Neural progenitor cell (in vitro differentiated cells): Measurements from ENCODE around the gene PXDN. TPM values are rescaled to one million over a fixed set of nuclear protein-coding genes. Genes with fewer than 3 reads are reported as not detected.
A peak's percentile ranks its signal among the peaks of the same experiment; 100 is the strongest.

Experiments
- DNase-seq: peaks from one replicate; pipeline ENCODE4 v3.0.0-alpha.2; 2016; ENCODE audit warnings: low spot score
- H2AFZ ChIP-seq: fragments of 200-600 bp; sonication (generic); replicated peaks from 2 replicates; pipeline ENCODE4 v1.6.1; 2016; ENCODE audit warnings: antibody characterized with exemption
- H3F3A ChIP-seq: fragments of 200-600 bp; sonication (generic); 2 replicates; pipeline ENCODE4 v1.6.1; 2016; ENCODE audit warnings: antibody characterized with exemption, low read depth
- H3K27ac ChIP-seq: fragments of 200-600 bp; sonication (generic); 2 replicates; pipeline ENCODE4 v1.5.1; 2016; ENCODE audit warnings: mild to moderate bottlenecking
- H3K27me3 ChIP-seq: fragments of 200-600 bp; sonication (generic); 2 replicates; pipeline ENCODE4 v1.6.1; 2016; ENCODE audit warnings: mild to moderate bottlenecking, moderate library complexity
- H3K36me3 ChIP-seq: fragments of 200-600 bp; sonication (generic); 2 replicates; pipeline ENCODE4 v1.5.1; 2016
- H3K4me1 ChIP-seq: fragments of 200-600 bp; sonication (generic); 2 replicates; pipeline ENCODE4 v1.6.1; 2016; ENCODE audit warnings: mixed run types
- H3K4me2 ChIP-seq: fragments of 200-600 bp; sonication (generic); 2 replicates; pipeline ENCODE4 v1.6.1; 2016
- H3K4me3 ChIP-seq: fragments of 200-600 bp; sonication (generic); 2 replicates; pipeline ENCODE4 v1.5.1; 2016
- H3K79me2 ChIP-seq: fragments of 200-600 bp; sonication (generic); 2 replicates; pipeline ENCODE4 v1.6.1; 2016; ENCODE audit warnings: low read depth
- H3K9ac ChIP-seq: fragments of 200-600 bp; sonication (generic); 2 replicates; pipeline ENCODE4 v1.6.1; 2016
- H3K9me3 ChIP-seq: fragments of 200-600 bp; sonication (generic); 2 replicates; pipeline ENCODE4 v1.5.1; 2016; ENCODE audit warnings: low read depth
- H4K20me1 ChIP-seq: fragments of 200-600 bp; sonication (generic); 2 replicates; pipeline ENCODE4 v1.6.1; 2016; ENCODE audit warnings: low read depth
- H3K27ac Mint-ChIP-seq: 3 replicates; pipeline ENCODE4 v1.8.0; 2021; ENCODE audit warnings: mixed read lengths
- H3K27me3 Mint-ChIP-seq: 2 replicates; pipeline ENCODE4 v1.8.0; 2022; ENCODE audit warnings: low read depth, mild to moderate bottlenecking, inconsistent platforms, moderate library complexity, mixed read lengths; ENCODE audit not compliant: insufficient read depth
- H3K36me3 Mint-ChIP-seq: 3 replicates; pipeline ENCODE4 v1.8.0; 2021; ENCODE audit warnings: mixed read lengths
- H3K4me1 Mint-ChIP-seq: 3 replicates; pipeline ENCODE4 v1.8.0; 2021; ENCODE audit warnings: mixed read lengths
- H3K4me3 Mint-ChIP-seq: 3 replicates; pipeline ENCODE4 v1.8.0; 2021; ENCODE audit warnings: mild to moderate bottlenecking, moderate library complexity, mixed read lengths
- H3K9me3 Mint-ChIP-seq: 3 replicates; pipeline ENCODE4 v1.8.0; 2020; ENCODE audit warnings: mixed read lengths
- CTCF ChIP-seq: fragments of 200-600 bp; sonication (generic); IDR thresholded peaks from 2 replicates; pipeline ENCODE4 v1.5.1; 2017; ENCODE audit warnings: antibody characterized with exemption, mild to moderate bottlenecking
- EZH2 ChIP-seq: fragments of 200-600 bp; sonication (generic); IDR thresholded peaks from 2 replicates; pipeline ENCODE4 v1.6.1; 2017; ENCODE audit warnings: antibody characterized with exemption, mild to moderate bottlenecking, moderate library complexity
- EZH2phosphoT487 ChIP-seq: fragments of 200-600 bp; sonication (generic); IDR thresholded peaks from 2 replicates; pipeline ENCODE4 v1.6.1; 2017; ENCODE audit warnings: antibody characterized with exemption
- total RNA-seq: library from RNA; depleted of rRNA; stranded (reverse); fragments of >200 nt; gene quantifications from 2 replicates; pipeline ENCODE4 v1.2.3, GENCODE V29; 2015; ENCODE audit warnings: low replicate concordance

The PXDN gene
- total RNA-seq, 1 donor from 2014 or later = 118 TPM

GRCh38 chr2:1784986-1785617 lies 40.8 kb upstream of the PXDN start:
- Histone ChIP-seq H3K9me3 (no peaks in the 10 kb centered on the region), H3K27me3 (no peaks in the 10 kb centered on the region), H3K27ac (no peak overlapping the region), H3K4me2 (no peak overlapping the region), H3F3A (peaks cover 4% of the 10 kb centered on the region), H2AFZ (no peak overlapping the region), H3K36me3 (no peaks in the 10 kb centered on the region), H3K4me3 (no peak overlapping the region), H3K9ac (no peak overlapping the region), H4K20me1 (no peaks in the 10 kb centered on the region), H3K79me2 (no peaks in the 10 kb centered on the region), H3K4me1 (peaks cover 13% of the 10 kb centered on the region)
- H3K9me3 Mint-ChIP-seq = peaks cover 4% of the 10 kb centered on the region
- no peak overlapping the region for H3K27ac Mint-ChIP-seq
- DNase-seq = no peak
- H3K36me3 Mint-ChIP-seq = no peaks in the 10 kb centered on the region
- H3K4me1 Mint-ChIP-seq = peaks cover 12% of the 10 kb centered on the region
- H3K27me3 Mint-ChIP-seq = peaks cover 7% of the 10 kb centered on the region
- no peak for TF ChIP-seq CTCF
- no peak for TF ChIP-seq EZH2
- TF ChIP-seq EZH2phosphoT487 = no peak
- no peak overlapping the region for H3K4me3 Mint-ChIP-seq

GRCh38 chr2:1784087-1784486 lies 39.8 kb upstream of the PXDN start:
- Mint-ChIP-seq H3K36me3 (no peaks in the 10 kb centered on the region), H3K27ac (no peak overlapping the region), H3K9me3 (peaks cover 4% of the 10 kb centered on the region), H3K4me1 (peaks cover 12% of the 10 kb centered on the region), H3K27me3 (peaks cover 7% of the 10 kb centered on the region), H3K4me3 (no peak overlapping the region)
- Histone ChIP-seq H3K36me3 (no peaks in the 10 kb centered on the region), H3K27ac (no peak overlapping the region), H3K79me2 (no peaks in the 10 kb centered on the region), H3K4me2 (no peak overlapping the region), H3K9ac (no peak overlapping the region), H3K4me3 (no peak overlapping the region), H3K27me3 (no peaks in the 10 kb centered on the region), H3K9me3 (no peaks in the 10 kb centered on the region), H3K4me1 (peaks cover 13% of the 10 kb centered on the region), H3F3A (peaks cover 4% of the 10 kb centered on the region), H2AFZ (no peak overlapping the region), H4K20me1 (no peaks in the 10 kb centered on the region)
- DNase-seq = no peak
- TF ChIP-seq EZH2phosphoT487 (no peak), EZH2 (no peak), CTCF (no peak)

- no peaks in the 10 kb centered on the region for H3K36me3 ChIP-seq
- DNase-seq = no peak
- H3F3A ChIP-seq = peaks cover 4% of the 10 kb centered on the region
- no peaks in the 10 kb centered on the region for H3K4me1 ChIP-seq
- Mint-ChIP-seq H3K27ac (peak overlapping the region; percentile 13), H3K4me3 (no peak overlapping the region), H3K36me3 (no peaks in the 10 kb centered on the region), H3K27me3 (peaks cover 7% of the 10 kb centered on the region), H3K9me3 (peaks cover 4% of the 10 kb centered on the region), H3K4me1 (no peaks in the 10 kb centered on the region)
- no peaks in the 10 kb centered on the region for H3K27me3 ChIP-seq
- H2AFZ ChIP-seq = no peak overlapping the region
- no peak overlapping the region for H3K4me2 ChIP-seq
- H3K4me3 ChIP-seq = no peak overlapping the region
- no peak for TF ChIP-seq CTCF
- TF ChIP-seq EZH2 = no peak
- TF ChIP-seq EZH2phosphoT487 = no peak
- H3K9me3 ChIP-seq = no peaks in the 10 kb centered on the region
- no peak overlapping the region for H3K27ac ChIP-seq
- no peaks in the 10 kb centered on the region for H3K79me2 ChIP-seq
- H3K9ac ChIP-seq = no peak overlapping the region
- no peaks in the 10 kb centered on the region for H4K20me1 ChIP-seq
Measured at GRCh38 chr2:1782514-1782913, 38.2 kb upstream of the PXDN start.
